H9 (cell line): ENCODE measurements around the gene EPHB3. TPM values are rescaled to one million over a fixed set of nuclear protein-coding genes. Genes with fewer than 3 reads are reported as not detected.

Experiments used
- DNase-seq: peaks from one replicate; pipeline ENCODE4 v3.0.0-alpha.2; 2017
- H2AFZ ChIP-seq: one replicate; pipeline ENCODE4 v1.6.1; 2013; ENCODE audit warnings: mild to moderate bottlenecking, low read length, control low read depth, moderate library complexity
- H2AK5ac ChIP-seq: 2 replicates; pipeline ENCODE4 v1.6.1; 2013; ENCODE audit warnings: low read length, control low read depth, mixed read lengths; ENCODE audit not compliant: insufficient read length
- H2BK120ac ChIP-seq: one replicate; pipeline ENCODE4 v1.6.1; 2013; ENCODE audit warnings: low read depth, mild to moderate bottlenecking, low read length, control low read depth, inconsistent platforms; ENCODE audit not compliant: poor library complexity, severe bottlenecking
- H2BK12ac ChIP-seq: 2 replicates; pipeline ENCODE4 v1.6.1; 2013; ENCODE audit warnings: low read length, control low read depth, mixed read lengths, low read depth; ENCODE audit not compliant: insufficient read length
- H2BK15ac ChIP-seq: 2 replicates; pipeline ENCODE4 v1.6.1; 2013; ENCODE audit warnings: low read depth, low read length, control low read depth
- H2BK20ac ChIP-seq: one replicate; pipeline ENCODE4 v1.6.1; 2013; ENCODE audit warnings: low read depth, mild to moderate bottlenecking, low read length, control low read depth, inconsistent platforms; ENCODE audit not compliant: poor library complexity, severe bottlenecking
- H2BK5ac ChIP-seq: 2 replicates; pipeline ENCODE4 v1.6.1; 2013; ENCODE audit warnings: low read length, control low read depth, mixed read lengths; ENCODE audit not compliant: insufficient read length
- H3K14ac ChIP-seq: 2 replicates; pipeline ENCODE4 v1.6.1; 2013; ENCODE audit warnings: low read length, control low read depth; ENCODE audit not compliant: insufficient read depth
- H3K18ac ChIP-seq: 2 replicates; pipeline ENCODE4 v1.6.1; 2013; ENCODE audit warnings: low read depth, mild to moderate bottlenecking, mixed read lengths, low read length, control low read depth; ENCODE audit not compliant: insufficient read length
- H3K23ac ChIP-seq: 2 replicates; pipeline ENCODE4 v1.6.1; 2013; ENCODE audit warnings: low read length, control low read depth, mixed read lengths, low read depth; ENCODE audit not compliant: insufficient read length
- H3K23me2 ChIP-seq: 2 replicates; pipeline ENCODE4 v1.6.1; 2013; ENCODE audit warnings: low read depth, mild to moderate bottlenecking, mixed read lengths, low read length, control low read depth; ENCODE audit not compliant: insufficient read length, poor library complexity, severe bottlenecking
- H3K27ac ChIP-seq: 2 replicates; pipeline ENCODE4 v1.5.1; 2013; ENCODE audit warnings: low read length, control low read depth, mixed read lengths, low read depth; ENCODE audit not compliant: insufficient read length
- H3K27me3 ChIP-seq: 2 replicates; pipeline ENCODE4 v1.6.1; 2013; ENCODE audit warnings: low read length, control low read depth, inconsistent platforms; ENCODE audit not compliant: insufficient read depth
- H3K4ac ChIP-seq: 2 replicates; pipeline ENCODE4 v1.6.1; 2013; ENCODE audit warnings: low read depth, mild to moderate bottlenecking, control low read depth, inconsistent platforms, low read length, moderate library complexity
- H3K4me1 ChIP-seq: 2 replicates; pipeline ENCODE4 v1.6.1; 2013; ENCODE audit warnings: low read length, control low read depth, inconsistent platforms; ENCODE audit not compliant: insufficient read depth
- H3K4me2 ChIP-seq: 2 replicates; pipeline ENCODE4 v1.6.1; 2013; ENCODE audit warnings: low read length, control low read depth, mixed read lengths; ENCODE audit not compliant: insufficient read length, insufficient read depth
- H3K56ac ChIP-seq: 2 replicates; pipeline ENCODE4 v1.6.1; 2013; ENCODE audit warnings: low read depth, mild to moderate bottlenecking, mixed read lengths, low read length, control low read depth; ENCODE audit not compliant: insufficient read length
- H3K79me1 ChIP-seq: 2 replicates; pipeline ENCODE4 v1.6.1; 2013; ENCODE audit warnings: low read depth, mild to moderate bottlenecking, moderate library complexity, low read length, control low read depth, inconsistent platforms; ENCODE audit not compliant: insufficient read depth, poor library complexity, severe bottlenecking
- H3K79me2 ChIP-seq: 2 replicates; pipeline ENCODE4 v1.6.1; 2013; ENCODE audit warnings: low read length, control low read depth, inconsistent platforms; ENCODE audit not compliant: insufficient read depth
- H3K9ac ChIP-seq: 2 replicates; pipeline ENCODE4 v1.6.1; 2013; ENCODE audit warnings: low read length, control low read depth, mixed read lengths; ENCODE audit not compliant: insufficient read length; ENCODE audit errors: extremely low read depth
- H3K9me3 ChIP-seq: one replicate; pipeline ENCODE4 v1.6.1; 2013; ENCODE audit warnings: low read depth, low read length, inconsistent platforms; ENCODE audit not compliant: control insufficient read depth
- H3T11ph ChIP-seq: one replicate; pipeline ENCODE4 v1.6.1; 2013; ENCODE audit warnings: mild to moderate bottlenecking, low read length, control low read depth, inconsistent platforms
- H4K20me1 ChIP-seq: one replicate; pipeline ENCODE4 v1.6.1; 2013; ENCODE audit not compliant: control insufficient read depth, insufficient read length, insufficient read depth
- H4K5ac ChIP-seq: 2 replicates; pipeline ENCODE4 v1.6.1; 2013; ENCODE audit warnings: low read depth, mild to moderate bottlenecking, mixed read lengths, low read length, control low read depth; ENCODE audit not compliant: insufficient read length
- H4K8ac ChIP-seq: replicated peaks from 2 replicates; pipeline ENCODE4 v1.6.1; 2013; ENCODE audit warnings: low read length, control low read depth, mixed read lengths, low read depth; ENCODE audit not compliant: insufficient read length
- H4K91ac ChIP-seq: 2 replicates; pipeline ENCODE4 v1.6.1; 2013; ENCODE audit warnings: low read depth, mild to moderate bottlenecking, moderate library complexity, mixed read lengths, low read length, control low read depth; ENCODE audit not compliant: insufficient read length
- H3K27ac Mint-ChIP-seq, 3 experiments: 2 replicates in 2 of 3; 3 replicates in 1 of 3; pipeline ENCODE4 v1.8.0; 2020 to 2021; ENCODE audit warnings: mixed read lengths in 3 of 3, mild to moderate bottlenecking in 1 of 3, moderate library complexity in 1 of 3
- H3K27me3 Mint-ChIP-seq: 2 replicates; pipeline ENCODE4 v1.8.0; 2021; ENCODE audit warnings: low read depth, mild to moderate bottlenecking, moderate library complexity, mixed read lengths
- H3K36me3 Mint-ChIP-seq, 3 experiments: 2 replicates in 2 of 3; 3 replicates in 1 of 3; pipeline ENCODE4 v1.8.0; 2020 to 2021; ENCODE audit warnings: low read depth in 3 of 3, mixed read lengths in 3 of 3; ENCODE audit not compliant: insufficient read depth in 1 of 3
- H3K4me1 Mint-ChIP-seq, 2 experiments: 2 replicates each; pipeline ENCODE4 v1.8.0; 2020; ENCODE audit warnings: mixed read lengths in 2 of 2
- H3K4me3 Mint-ChIP-seq, 2 experiments: 2 replicates in 1 of 2; 3 replicates in 1 of 2; pipeline ENCODE4 v1.8.0; 2020 to 2021; ENCODE audit warnings: mild to moderate bottlenecking in 2 of 2, mixed read lengths in 2 of 2, moderate library complexity in 1 of 2
- H3K9me3 Mint-ChIP-seq, 2 experiments: 2 replicates in 1 of 2; 3 replicates in 1 of 2; pipeline ENCODE4 v1.8.0; 2020; ENCODE audit warnings: mild to moderate bottlenecking in 2 of 2, mixed read lengths in 2 of 2, moderate library complexity in 1 of 2
- WGBS: extraction: QIAGEN DNeasy Blood & Tissue Kit; methylation state at CpG from one replicate; pipeline ENCODE4 v1.1.7; 2013; ENCODE audit warnings: missing lambda C conversion rate, low lambda C conversion rate, mixed read lengths; ENCODE audit not compliant: insufficient read length; ENCODE audit errors: extremely low coverage; 5-methylcytosine and 5-hydroxymethylcytosine counted together
- total RNA-seq: library from RNA; stranded (reverse); gene quantifications from 2 replicates; pipeline ENCODE4 v1.2.1, GENCODE V29; 2021
- TF ChIP-seq, protein P1 (sequence below): fragments of 200-600 bp; sonication (generic); conservative IDR thresholded peaks from 3 replicates; pipeline ENCODE4 v1.8.0; 2021; ENCODE audit warnings: antibody characterized with exemption, mild to moderate bottlenecking

Gene EPHB3
- total RNA-seq, 1 experiment from 2014 or later, result 1.0 TPM

DNA sequence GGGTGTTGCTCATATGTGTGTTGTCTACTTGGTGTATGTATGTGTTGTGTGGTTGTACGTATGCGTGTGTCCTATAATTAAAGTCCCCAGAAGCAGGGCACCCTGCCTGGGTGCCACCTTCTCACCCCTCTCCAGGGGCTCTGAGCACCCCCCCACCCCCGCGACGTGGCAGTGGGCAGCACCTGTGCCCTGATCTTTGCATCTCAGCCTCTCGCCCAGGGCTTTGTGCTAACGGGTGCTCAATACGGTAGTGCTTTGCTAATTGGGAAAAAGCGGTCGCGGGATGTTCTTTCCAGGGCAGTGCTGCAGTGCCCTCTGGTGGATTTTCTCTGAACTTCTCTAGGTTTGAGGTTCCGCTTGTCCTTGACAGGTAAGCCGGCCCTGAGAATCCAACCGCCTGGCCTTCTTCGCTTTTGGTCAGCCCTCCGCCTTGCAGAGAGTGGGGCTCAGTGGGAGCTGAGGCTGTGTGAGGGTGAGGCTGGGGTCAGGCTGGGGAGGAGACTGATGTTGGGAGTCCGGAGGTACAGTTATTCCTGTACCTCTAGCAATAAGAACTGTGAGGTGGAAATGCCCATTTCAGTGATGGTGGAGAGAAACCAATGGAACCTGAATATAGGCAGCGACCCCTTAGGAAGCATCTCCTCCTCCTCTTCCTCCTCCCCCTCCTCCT, 17.6 kb upstream of the EPHB3 start:
- Histone ChIP-seq H3K23me2 (peaks cover 3% of the 10 kb centered on the region), H3K27ac (no peak overlapping the region), H2BK20ac (no peak overlapping the region), H3K18ac (no peak overlapping the region), H2BK120ac (no peak overlapping the region), H2BK15ac (no peak overlapping the region), H3K56ac (no peak overlapping the region), H4K5ac (no peak overlapping the region), H3K27me3 (no peaks in the 10 kb centered on the region; the same call in 1 of the 2 replicates), H4K20me1 (no peaks in the 10 kb centered on the region), H2AK5ac (no peak overlapping the region), H2AFZ (no peak overlapping the region), H3K4me1 (no peaks in the 10 kb centered on the region; the same call in 1 of the 2 replicates), H4K91ac (no peak overlapping the region), H3K4ac (no peak overlapping the region), H3K79me1 (no peaks in the 10 kb centered on the region), H2BK5ac (no peak overlapping the region), H4K8ac (no peak overlapping the region), H3K79me2 (no peaks in the 10 kb centered on the region), H3K4me2 (no peak overlapping the region), H3K9me3 (no peaks in the 10 kb centered on the region), H2BK12ac (no peak overlapping the region), H3K23ac (no peak overlapping the region), H3T11ph (no peak overlapping the region), H3K14ac (no peak overlapping the region), H3K9ac (no peak overlapping the region)
- peaks cover 13 to 26% of the 10 kb centered on the region in 2 experiments for H3K4me1 Mint-ChIP-seq
- peaks cover 29% of the 10 kb centered on the region for H3K27me3 Mint-ChIP-seq
- H3K27ac Mint-ChIP-seq, result no peak overlapping the region
- TF ChIP-seq, protein P1, sequence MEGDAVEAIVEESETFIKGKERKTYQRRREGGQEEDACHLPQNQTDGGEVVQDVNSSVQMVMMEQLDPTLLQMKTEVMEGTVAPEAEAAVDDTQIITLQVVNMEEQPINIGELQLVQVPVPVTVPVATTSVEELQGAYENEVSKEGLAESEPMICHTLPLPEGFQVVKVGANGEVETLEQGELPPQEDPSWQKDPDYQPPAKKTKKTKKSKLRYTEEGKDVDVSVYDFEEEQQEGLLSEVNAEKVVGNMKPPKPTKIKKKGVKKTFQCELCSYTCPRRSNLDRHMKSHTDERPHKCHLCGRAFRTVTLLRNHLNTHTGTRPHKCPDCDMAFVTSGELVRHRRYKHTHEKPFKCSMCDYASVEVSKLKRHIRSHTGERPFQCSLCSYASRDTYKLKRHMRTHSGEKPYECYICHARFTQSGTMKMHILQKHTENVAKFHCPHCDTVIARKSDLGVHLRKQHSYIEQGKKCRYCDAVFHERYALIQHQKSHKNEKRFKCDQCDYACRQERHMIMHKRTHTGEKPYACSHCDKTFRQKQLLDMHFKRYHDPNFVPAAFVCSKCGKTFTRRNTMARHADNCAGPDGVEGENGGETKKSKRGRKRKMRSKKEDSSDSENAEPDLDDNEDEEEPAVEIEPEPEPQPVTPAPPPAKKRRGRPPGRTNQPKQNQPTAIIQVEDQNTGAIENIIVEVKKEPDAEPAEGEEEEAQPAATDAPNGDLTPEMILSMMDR, result peak; percentile 90
- no CpG with 5 or more reads among the region's 18 CpGs for WGBS
- H3K4me3 Mint-ChIP-seq, result no peak overlapping the region
- peak; percentile 89 for DNase-seq
- no peaks in the 10 kb centered on the region for H3K36me3 Mint-ChIP-seq
- no peaks in the 10 kb centered on the region; a peak in 2 of 5 replicates for H3K9me3 Mint-ChIP-seq
